Measurements from ENCODE around the gene TMEM72. TPM values are rescaled to one million over a fixed set of nuclear protein-coding genes. Genes with fewer than 3 reads are reported as not detected.

Gene TMEM72
- total RNA-seq, 1 donor from 2014 or later = 0.10 TPM

- DNase-seq = no peak
Measured at GRCh38 chr10:44890696-44891563, 20.2 kb upstream of the TMEM72 start.

GRCh38 chr10:44891721-44892120 is 19.4 kb upstream of the TMEM72 start:
- DNase-seq = no peak

DNA sequence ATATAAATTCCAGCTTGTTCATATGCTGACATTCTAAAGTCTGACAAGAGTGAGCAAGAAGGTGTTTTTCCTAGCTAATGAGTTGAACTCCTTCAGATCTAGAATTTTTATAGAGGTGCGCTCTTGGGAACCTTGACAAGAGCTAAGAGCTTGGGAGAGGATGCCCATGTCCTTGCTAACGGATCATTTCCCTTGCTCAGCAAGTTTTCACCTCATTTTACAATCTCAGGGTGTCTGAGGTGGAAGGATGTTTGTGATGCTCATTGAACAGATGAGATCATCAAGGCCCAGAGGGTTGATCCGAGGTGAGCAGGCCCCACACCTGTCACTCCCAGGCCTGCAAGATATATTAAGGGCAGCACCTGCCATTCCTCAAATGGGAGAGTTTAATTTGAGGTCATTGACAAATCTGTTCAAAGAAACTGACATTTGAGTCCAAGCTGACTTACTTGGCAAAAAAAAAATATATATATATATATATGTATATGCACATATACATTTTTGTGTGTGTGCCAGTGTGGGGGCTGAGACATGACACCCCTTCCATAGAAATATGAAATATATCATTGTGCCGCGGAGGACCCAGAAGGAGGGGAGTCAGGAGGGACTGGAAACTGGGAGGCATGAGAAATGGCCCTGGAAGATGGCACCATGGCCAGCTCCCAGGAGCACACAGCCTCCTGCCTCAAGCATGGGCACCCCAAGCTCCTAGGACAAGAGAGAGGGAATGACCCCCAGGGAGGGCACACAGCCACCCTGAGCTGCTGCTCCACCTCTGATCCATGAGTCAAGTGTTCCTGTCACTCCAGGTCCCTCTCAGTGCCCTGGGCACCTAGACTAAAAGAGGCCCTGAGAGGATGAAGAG is 17.3 kb upstream of the TMEM72 start:
- no peak for DNase-seq

DNA sequence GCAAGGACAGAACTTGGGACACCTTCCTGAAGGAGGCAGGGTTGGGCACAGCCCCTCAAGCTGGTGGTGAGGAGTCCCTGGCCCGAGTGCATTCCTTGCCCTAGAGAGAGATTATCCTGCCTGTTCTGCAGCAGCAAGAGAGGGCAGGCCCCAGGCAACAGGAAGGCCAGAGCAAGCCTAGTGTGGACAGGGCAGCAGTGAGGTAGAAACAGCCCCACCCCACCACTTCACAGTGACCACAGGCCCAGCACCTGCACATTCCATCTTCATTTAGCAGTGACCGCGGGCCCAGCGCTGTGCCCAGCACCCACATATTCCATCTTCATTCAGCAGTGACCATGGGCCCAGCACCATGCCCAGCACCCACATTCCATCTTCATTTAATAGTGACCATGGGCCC is 16.4 kb upstream of the TMEM72 start:
- no peak for DNase-seq

DNA sequence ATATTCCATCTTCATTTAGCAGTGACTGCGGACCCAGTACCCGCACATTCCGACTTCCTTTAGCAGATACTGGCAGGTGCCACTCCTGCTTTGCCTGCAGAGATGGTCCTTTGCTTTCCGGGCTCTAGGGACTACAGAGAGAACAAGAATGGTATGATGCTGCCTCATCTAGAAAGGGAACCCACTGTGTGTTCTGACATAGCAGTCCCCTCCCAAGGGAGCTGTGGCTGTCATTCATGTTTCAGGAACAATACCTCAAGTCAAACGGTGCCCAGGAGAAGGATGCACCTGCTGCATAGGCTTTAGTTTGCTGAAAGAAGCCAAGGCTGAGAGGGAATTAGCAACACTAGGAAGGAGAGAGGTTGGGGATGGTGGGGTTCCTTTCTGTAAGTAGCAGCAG is 15.9 kb upstream of the TMEM72 start:
- no peak for DNase-seq

GRCh38 chr10:44897049-44897448 is 14.1 kb upstream of the TMEM72 start:
- no peak for DNase-seq

DNA sequence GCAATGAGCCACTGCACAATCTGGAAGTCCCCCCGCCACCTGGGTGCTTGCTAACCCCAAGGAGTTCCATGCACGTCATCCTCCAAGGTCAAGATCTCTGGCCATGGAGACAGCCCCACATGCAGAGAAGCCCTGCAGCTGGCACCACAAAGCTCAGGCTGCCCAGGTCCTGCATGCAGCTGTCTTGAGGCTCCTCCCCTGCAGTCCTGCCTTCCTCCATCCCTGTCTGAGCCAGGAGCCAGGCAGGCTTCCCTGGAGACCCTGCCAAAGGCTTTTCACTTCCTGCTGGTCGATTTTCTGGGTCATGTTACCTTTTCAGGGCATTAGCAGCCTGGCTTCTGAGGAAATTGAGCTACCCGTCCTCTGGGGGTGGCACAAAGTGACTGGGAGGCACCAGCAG is 12.5 kb upstream of the TMEM72 start:
- no peak for DNase-seq

GRCh38 chr10:44899450-44900080 is 11.6 kb upstream of the TMEM72 start:
- DNase-seq = no peak

DNA sequence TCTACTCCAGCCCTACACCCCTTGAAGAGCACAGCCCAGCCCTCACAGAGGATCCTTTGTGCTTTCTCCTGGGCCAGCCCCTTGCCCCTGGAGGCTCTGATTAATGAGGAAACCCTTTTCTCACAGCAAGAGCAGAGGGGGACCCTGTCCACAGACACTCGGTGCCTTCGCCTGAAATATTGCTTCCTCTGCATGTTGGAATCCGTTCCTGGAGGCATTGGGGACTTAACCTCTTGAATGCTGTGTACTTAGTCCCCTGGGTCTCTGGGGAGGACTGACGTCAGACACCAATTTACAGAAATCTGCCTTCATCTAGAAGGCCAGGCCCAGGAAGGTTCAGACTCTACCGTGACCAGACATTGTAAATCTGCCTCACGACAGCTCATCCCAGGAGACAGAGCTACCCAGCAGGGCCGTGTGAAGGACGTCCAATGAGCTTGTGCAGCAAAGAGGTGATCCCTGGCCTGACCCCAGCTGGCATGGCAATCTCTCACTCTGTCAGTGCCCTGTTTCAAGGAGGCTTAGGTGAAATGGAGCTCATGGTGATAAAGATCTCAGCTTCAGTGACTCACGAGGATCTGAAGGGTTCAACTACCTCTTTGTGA is 8.1 kb upstream of the TMEM72 start:
- no peak for DNase-seq

- no peak for DNase-seq
Measured at GRCh38 chr10:44906486-44906885, 4.7 kb upstream of the TMEM72 start.

- no peak for DNase-seq
Measured at GRCh38 chr10:44907556-44907955, 3.6 kb upstream of the TMEM72 start.

GRCh38 chr10:44908066-44908749 is 2.9 kb upstream of the TMEM72 start:
- no peak for DNase-seq

- no peak for DNase-seq
Measured at GRCh38 chr10:44908936-44909630, 2.1 kb upstream of the TMEM72 start.

GRCh38 chr10:44909910-44910309 is 1.2 kb upstream of the TMEM72 start:
- DNase-seq = no peak

GRCh38 chr10:44910602-44911001 is 535 bp upstream of the TMEM72 start:
- no peak for DNase-seq

- DNase-seq = no peak
Measured at GRCh38 chr10:44911951-44912350, 814 bp downstream of the TMEM72 start.

- no peak for DNase-seq
Measured at GRCh38 chr10:44913350-44914081, 2.4 kb downstream of the TMEM72 start.

GRCh38 chr10:44914891-44915290 is 3.8 kb downstream of the TMEM72 start:
- DNase-seq = no peak

DNA sequence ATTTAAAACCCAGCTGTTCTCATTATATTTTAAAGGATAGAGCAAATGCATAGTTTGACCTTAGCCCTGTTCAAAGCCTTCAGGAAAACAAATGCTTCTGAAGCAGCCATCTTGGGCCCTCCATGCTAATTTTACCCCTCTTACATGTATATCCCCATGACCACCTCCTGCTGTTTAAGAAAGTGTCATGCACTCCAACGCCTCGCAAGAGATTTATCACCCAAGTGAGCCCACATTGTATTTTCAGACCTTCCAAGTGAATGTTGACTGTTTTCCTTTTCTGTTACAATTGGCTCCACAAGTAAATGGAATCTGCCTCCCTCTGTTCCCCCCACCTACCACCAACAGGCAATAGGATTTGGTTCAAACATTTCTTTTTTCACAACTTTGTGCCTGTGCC is 5.3 kb downstream of the TMEM72 start:
- DNase-seq = no peak

DNA sequence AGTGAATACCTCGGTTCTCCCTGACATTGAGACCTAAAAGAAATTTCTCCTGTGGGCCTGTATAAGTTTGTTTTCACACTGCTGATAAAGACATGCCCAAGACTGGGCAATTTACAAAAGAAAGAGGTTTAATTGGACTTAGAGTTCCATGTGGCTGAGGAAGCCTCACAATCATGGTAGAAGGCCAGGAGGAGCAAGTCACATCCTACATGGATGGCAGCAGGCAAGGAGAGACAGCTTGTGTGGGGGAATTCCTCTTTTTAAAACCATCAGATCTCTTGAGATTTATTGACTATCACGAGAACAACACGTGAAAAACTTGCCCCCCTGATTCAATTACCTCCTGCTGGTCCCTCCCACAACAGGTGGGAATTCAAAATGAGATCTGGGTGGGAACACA is 6.7 kb downstream of the TMEM72 start:
- no peak for DNase-seq

GRCh38 chr10:44920252-44920651 is 9.1 kb downstream of the TMEM72 start:
- no peak for DNase-seq
